ENCODE results near the gene SLC17A7.

The SLC17A7 gene

GRCh38 chr19:49407079-49407478 is 34.2 kb downstream of the SLC17A7 start:
- Histone ChIP-seq H3K27ac (no peak overlapping the region), H3K4me3 (no peak overlapping the region), H3K9me3 (ENCODE audit: low read depth, low read length) (no peaks in the 10 kb centered on the region), H3K9ac (ENCODE audit: insufficient read length) (no peak overlapping the region), H3K36me3 (ENCODE audit: insufficient read depth, low read length) (no peaks in the 10 kb centered on the region)
- no peak for TF ChIP-seq FOXP2 (optimal IDR thresholded peaks at IDR 0.05; ENCODE audit: control extremely low read depth, extremely low read length, insufficient read depth)
- TF ChIP-seq POLR2AphosphoS5 (IDR thresholded peaks at IDR 0.05; ENCODE audit: borderline replicate concordance, low read depth, low read length) = no peak
- no peak for TF ChIP-seq EZH2 (IDR thresholded peaks at IDR 0.05)
- DNase-seq (ENCODE audit: low read depth, low spot score) = no peak

GRCh38 chr19:49403404-49404187 is 37.7 kb downstream of the SLC17A7 start:
- Histone ChIP-seq H3K4me3 (no peak overlapping the region), H3K9me3 (ENCODE audit: low read depth, low read length) (no peaks in the 10 kb centered on the region), H3K36me3 (ENCODE audit: insufficient read depth, low read length) (no peaks in the 10 kb centered on the region), H3K9ac (ENCODE audit: insufficient read length) (no peak overlapping the region), H3K27ac (peak overlapping the region; percentile 64)
- DNase-seq (ENCODE audit: low read depth, low spot score) = no peak
- TF ChIP-seq POLR2AphosphoS5 (IDR thresholded peaks at IDR 0.05; ENCODE audit: borderline replicate concordance, low read depth, low read length) (no peak), FOXP2 (optimal IDR thresholded peaks at IDR 0.05; ENCODE audit: control extremely low read depth, extremely low read length, insufficient read depth) (no peak), EZH2 (IDR thresholded peaks at IDR 0.05) (no peak)

GRCh38 chr19:49400029-49400428 is 41.3 kb downstream of the SLC17A7 start:
- no peak overlapping the region for H3K4me3 ChIP-seq
- no peak overlapping the region for H3K27ac ChIP-seq
- no peaks in the 10 kb centered on the region for H3K9me3 ChIP-seq (ENCODE audit: low read depth, low read length)
- no peaks in the 10 kb centered on the region for H3K36me3 ChIP-seq (ENCODE audit: insufficient read depth, low read length)
- DNase-seq (ENCODE audit: low read depth, low spot score) = no peak
- TF ChIP-seq EZH2 (IDR thresholded peaks at IDR 0.05) (no peak), POLR2AphosphoS5 (IDR thresholded peaks at IDR 0.05; ENCODE audit: borderline replicate concordance, low read depth, low read length) (no peak), FOXP2 (optimal IDR thresholded peaks at IDR 0.05; ENCODE audit: control extremely low read depth, extremely low read length, insufficient read depth) (no peak)
- H3K9ac ChIP-seq (ENCODE audit: insufficient read length) = no peak overlapping the region

GRCh38 chr19:49398931-49399330 is 42.4 kb downstream of the SLC17A7 start:
- H3K4me3 ChIP-seq = no peak overlapping the region
- H3K36me3 ChIP-seq (ENCODE audit: insufficient read depth, low read length) = no peaks in the 10 kb centered on the region
- TF ChIP-seq FOXP2 (optimal IDR thresholded peaks at IDR 0.05; ENCODE audit: control extremely low read depth, extremely low read length, insufficient read depth) = no peak
- no peak for TF ChIP-seq EZH2 (IDR thresholded peaks at IDR 0.05)
- no peak for TF ChIP-seq POLR2AphosphoS5 (IDR thresholded peaks at IDR 0.05; ENCODE audit: borderline replicate concordance, low read depth, low read length)
- no peaks in the 10 kb centered on the region for H3K9me3 ChIP-seq (ENCODE audit: low read depth, low read length)
- no peak for DNase-seq (ENCODE audit: low read depth, low spot score)
- peak overlapping the region; percentile 45 for H3K9ac ChIP-seq (ENCODE audit: insufficient read length)
- H3K27ac ChIP-seq = 0 out of 2 replicates have a peak overlapping the region, but pooled peaks have one; percentile 23

- DNase-seq (ENCODE audit: low read depth, low spot score) = no peak
- no peaks in the 10 kb centered on the region for H3K9me3 ChIP-seq (ENCODE audit: low read depth, low read length)
- TF ChIP-seq EZH2 (IDR thresholded peaks at IDR 0.05) (no peak), POLR2AphosphoS5 (IDR thresholded peaks at IDR 0.05; ENCODE audit: borderline replicate concordance, low read depth, low read length) (no peak), FOXP2 (optimal IDR thresholded peaks at IDR 0.05; ENCODE audit: control extremely low read depth, extremely low read length, insufficient read depth) (no peak)
- H3K36me3 ChIP-seq (ENCODE audit: insufficient read depth, low read length) = no peaks in the 10 kb centered on the region
- H3K9ac ChIP-seq (ENCODE audit: insufficient read length) = no peak overlapping the region
- H3K4me3 ChIP-seq = no peak overlapping the region
- peak overlapping the region; percentile 25; the same call in 1 of the 2 replicates for H3K27ac ChIP-seq
Measured at GRCh38 chr19:49398001-49398615, 43.2 kb downstream of the SLC17A7 start.

- Histone ChIP-seq H3K36me3 (ENCODE audit: insufficient read depth, low read length) (no peaks in the 10 kb centered on the region), H3K4me3 (no peak overlapping the region)
- no peak for DNase-seq (ENCODE audit: low read depth, low spot score)
Measured at GRCh38 chr19:49396738-49397505, 44.4 kb downstream of the SLC17A7 start.

GRCh38 chr19:49395581-49396407 is 45.5 kb downstream of the SLC17A7 start:
- TF ChIP-seq POLR2AphosphoS5 (IDR thresholded peaks at IDR 0.05; ENCODE audit: borderline replicate concordance, low read depth, low read length) = no peak
- TF ChIP-seq EZH2 (IDR thresholded peaks at IDR 0.05) = no peak
- no peak for TF ChIP-seq FOXP2 (optimal IDR thresholded peaks at IDR 0.05; ENCODE audit: control extremely low read depth, extremely low read length, insufficient read depth)
- Histone ChIP-seq H3K36me3 (ENCODE audit: insufficient read depth, low read length) (no peaks in the 10 kb centered on the region), H3K27ac (no peak overlapping the region), H3K9ac (ENCODE audit: insufficient read length) (no peak overlapping the region), H3K4me3 (no peak overlapping the region), H3K9me3 (ENCODE audit: low read depth, low read length) (no peaks in the 10 kb centered on the region)
- no peak for DNase-seq (ENCODE audit: low read depth, low spot score)

More at GRCh38 chr19:49396738-49397505, 44.4 kb downstream of the SLC17A7 start:
- Histone ChIP-seq H3K9me3 (ENCODE audit: low read depth, low read length) (no peaks in the 10 kb centered on the region), H3K27ac (no peak overlapping the region), H3K9ac (ENCODE audit: insufficient read length) (no peak overlapping the region)
- TF ChIP-seq POLR2AphosphoS5 (IDR thresholded peaks at IDR 0.05; ENCODE audit: borderline replicate concordance, low read depth, low read length) = no peak
- no peak for TF ChIP-seq EZH2 (IDR thresholded peaks at IDR 0.05)
- no peak for TF ChIP-seq FOXP2 (optimal IDR thresholded peaks at IDR 0.05; ENCODE audit: control extremely low read depth, extremely low read length, insufficient read depth)

Data from SK-N-MC (cell line).